Measurements from ENCODE around the gene FOXP1.
"Not testable (repeated sequence)": the region's sequence is repeated elsewhere in the genome, so short reads cannot be mapped to it uniquely, and the experiment has no call there.

The FOXP1 gene

GRCh38 chr3:70981231-70981880 is 602.2 kb downstream of the FOXP1 start:
- DNase-seq = no peak

- DNase-seq = no peak
These were observed 602.8 kb downstream of the FOXP1 start for GRCh38 chr3:70980646-70981170.

- no peak for DNase-seq
These were observed 603.4 kb downstream of the FOXP1 start for GRCh38 chr3:70979983-70980645.

GRCh38 chr3:70977712-70978111 is 605.8 kb downstream of the FOXP1 start:
- no peak for DNase-seq

- not testable (repeated sequence) for DNase-seq
These were observed 607.5 kb downstream of the FOXP1 start for GRCh38 chr3:70975981-70976380.

- DNase-seq = no peak
These were observed 608.8 kb downstream of the FOXP1 start for GRCh38 chr3:70974747-70975146.

DNA sequence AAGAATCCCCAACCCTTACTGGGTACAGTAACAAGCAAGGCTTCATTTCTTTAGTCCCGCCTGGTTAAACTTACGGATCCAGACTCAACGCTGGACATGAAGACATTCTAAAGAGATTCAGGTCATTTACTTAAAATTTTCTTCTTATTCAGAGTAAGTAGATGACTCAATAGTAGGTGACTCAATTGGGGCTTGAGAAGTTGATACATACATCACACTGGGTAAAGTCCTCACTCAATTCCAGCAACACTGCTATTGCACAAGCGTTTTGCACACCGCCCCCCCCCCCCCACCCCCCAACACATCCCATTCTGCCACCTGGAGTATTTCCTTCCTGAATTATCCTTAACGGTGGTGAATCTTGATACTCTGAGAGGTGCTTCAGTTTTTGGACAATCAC is 610.0 kb downstream of the FOXP1 start:
- no peak for DNase-seq

GRCh38 chr3:70972855-70973254 is 610.7 kb downstream of the FOXP1 start:
- no peak for DNase-seq

DNA sequence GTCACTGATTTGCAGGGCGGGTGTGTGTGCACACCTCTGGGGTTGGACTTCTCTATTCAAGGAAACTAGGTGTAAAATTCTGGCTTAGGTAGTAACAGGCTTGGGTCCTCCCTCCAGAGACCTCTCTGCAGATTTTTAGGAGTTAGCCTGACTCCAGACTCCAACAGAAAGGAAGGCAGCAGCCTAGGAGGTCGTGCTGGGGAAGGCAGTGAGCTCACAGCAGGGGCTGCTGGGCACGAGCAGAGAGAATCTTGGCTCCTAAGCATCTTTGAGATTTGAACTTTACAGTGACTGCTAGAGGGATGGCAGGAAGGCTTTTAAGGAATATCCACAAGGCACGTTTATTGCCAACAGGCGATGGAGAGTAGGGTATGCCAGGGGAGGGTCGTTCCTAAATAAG is 612.6 kb downstream of the FOXP1 start:
- no peak for DNase-seq

DNA sequence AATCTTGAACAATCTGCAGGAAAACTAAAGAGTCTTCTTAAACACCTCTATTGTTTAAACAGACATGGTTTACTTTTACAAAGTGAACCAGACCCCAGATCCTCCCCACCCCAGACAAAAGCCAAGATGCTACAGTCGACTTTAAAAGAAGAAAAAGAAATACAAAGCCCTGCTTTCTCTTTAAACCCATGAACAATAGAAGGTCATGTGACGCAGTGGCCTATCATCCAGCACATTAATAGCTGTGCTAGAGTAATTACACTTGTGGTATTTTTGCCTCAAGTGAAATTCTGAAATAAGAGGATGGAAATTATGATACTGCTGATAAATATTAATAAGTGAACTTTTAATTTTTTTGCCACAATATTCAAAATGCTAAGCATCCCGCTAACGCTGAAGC is 613.4 kb downstream of the FOXP1 start:
- DNase-seq = no peak

GRCh38 chr3:70963431-70964275 is 619.9 kb downstream of the FOXP1 start:
- no peak for DNase-seq

DNA sequence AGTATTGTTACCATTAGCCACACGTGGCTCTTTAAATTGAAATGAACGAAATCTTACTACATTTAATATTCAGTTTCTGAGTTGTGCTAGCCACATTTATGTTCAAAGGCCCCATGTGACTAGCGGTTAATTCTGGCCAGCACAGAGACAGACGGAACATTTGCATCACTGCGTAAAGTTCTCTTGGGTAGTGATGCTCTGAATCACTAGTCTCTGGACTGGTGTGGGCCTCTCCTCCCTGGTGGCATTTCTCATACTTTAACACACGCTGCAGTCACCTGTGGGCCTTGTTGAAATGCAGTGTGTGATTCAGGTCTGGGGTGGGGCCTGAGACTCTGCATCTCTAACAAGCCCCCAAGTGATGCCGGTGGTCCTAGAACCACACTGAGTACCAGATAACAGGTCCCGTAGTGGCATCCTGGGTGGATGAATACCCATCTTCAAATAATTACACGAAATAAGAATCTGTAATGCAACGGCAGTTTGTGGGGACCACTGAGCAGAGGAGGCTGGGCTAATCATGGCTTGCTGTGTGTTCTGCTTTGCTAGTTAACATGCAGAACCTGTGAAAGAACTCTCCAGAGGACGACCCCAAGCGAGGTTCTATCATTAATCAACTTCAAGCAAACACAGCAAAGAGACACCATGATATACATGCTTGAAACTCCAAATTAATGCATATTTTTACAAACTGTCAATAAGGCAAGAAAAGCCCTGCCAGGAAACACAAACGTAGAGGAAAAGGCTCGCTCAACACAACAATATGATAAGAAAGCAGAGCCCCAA is 623.8 kb downstream of the FOXP1 start:
- no peak for DNase-seq

DNA sequence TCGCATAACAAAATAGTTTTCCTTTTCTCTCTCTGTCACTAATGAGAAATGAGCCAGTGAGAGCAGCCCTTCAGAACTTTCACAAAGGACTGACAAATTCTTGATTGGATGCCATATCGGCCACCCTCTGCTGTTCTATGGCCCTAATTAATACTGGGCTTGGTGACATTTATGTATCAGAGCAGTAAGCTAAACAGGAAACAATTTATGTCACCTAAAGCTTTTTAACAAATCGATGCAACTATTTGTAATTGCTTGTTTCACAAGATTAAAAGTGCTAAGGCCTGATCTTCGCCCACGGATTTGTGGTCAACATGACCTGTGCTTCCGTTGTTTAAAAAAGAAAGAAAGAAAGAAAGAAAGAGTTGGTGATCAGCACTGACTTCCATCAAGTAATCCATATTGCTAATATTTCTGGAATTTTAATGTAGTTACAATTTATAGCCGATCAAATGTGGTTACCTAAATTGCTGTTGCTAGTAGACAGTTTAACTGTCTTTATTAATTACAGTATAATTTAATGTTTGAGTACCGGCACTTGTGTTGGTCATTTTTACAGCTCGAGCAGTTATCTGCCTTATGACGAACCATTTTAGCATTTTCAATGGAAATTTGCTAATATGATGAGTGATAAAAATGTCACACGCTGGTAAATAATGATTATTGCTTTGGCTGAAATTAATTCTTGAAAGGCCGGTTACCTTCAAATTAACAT is 631.3 kb downstream of the FOXP1 start:
- DNase-seq = no peak

DNA sequence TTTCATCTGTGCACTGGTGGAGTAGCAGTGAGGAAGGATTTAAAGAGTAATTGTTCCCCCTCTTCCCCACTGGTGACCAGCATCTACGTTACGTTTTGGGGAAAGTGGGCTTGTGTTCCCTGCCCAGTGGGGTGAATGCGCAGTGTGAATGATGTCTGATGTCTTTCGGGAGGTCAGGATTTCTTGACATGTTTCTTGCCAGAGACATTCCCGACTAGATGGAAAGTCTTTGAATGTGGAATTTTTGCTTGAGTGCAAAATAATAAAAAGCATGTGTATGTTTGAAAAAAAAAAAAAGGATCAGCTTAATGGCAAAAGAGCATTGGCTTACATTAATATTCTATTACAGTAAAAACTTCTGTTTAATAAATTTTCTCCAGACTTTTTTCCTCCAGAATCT is 632.2 kb downstream of the FOXP1 start:
- DNase-seq = no peak

DNA sequence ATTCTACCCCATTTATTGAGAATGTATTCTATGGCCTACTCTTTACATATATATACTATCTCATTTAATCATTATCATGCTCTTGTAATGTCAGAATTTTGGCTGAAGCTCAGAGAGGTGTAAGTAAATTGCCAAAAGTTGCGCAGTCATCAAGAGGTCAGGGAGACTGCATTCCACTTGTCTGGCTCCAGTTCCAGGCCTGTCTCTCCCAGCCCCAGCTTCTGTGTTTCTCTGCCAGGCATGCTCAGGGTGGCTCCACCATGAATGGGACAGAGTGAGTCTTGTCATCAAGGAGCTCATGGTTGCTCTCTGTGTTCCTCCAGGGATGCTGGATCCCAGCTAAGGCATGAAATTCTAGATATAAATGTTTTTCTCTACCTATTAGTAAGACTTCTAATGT is 635.9 kb downstream of the FOXP1 start:
- no peak for DNase-seq

- no peak for DNase-seq
These were observed 639.6 kb downstream of the FOXP1 start for GRCh38 chr3:70943886-70944285.

GRCh38 chr3:70933105-70933810 is 650.3 kb downstream of the FOXP1 start:
- DNase-seq = no peak

DNA sequence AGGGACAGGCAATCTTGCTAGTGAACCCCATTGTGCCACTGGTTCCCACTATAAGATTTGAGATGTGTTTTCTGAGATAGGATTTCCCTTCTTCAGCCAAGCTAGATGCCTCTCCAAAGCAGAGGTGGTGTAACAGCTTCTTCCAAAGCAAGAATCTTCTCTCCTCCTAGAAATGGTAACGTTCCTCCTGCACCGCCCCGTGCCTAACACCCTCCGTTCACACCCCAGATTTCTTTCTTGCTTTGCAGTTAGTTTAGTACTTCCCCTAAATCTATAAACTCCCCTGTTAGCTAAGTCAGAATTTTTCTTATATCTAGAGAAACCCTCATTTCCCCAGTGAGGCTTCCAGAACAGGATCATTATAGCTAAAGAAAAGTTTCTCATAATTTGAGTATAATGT is 653.5 kb downstream of the FOXP1 start:
- no peak for DNase-seq

GRCh38 chr3:70927239-70927638 is 656.3 kb downstream of the FOXP1 start:
- DNase-seq = no peak

DNA sequence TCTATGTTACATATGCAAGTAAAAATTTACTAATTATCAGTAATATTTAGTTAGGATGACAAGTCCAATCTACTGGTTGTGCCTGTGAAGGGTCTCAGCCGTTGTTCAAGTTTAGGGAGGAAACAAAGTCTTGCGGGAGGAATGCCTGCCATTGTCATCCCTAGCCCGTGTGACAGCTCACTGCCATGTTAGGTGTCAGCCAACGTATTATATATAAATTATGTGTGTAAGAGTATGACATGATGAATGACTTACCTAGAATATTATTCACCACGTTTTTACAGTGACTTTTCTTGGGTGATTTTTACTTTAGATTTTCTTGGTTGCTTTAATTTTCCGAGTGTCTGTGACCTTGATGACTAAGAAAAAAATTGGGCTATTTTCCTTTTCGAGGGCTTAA is 656.7 kb downstream of the FOXP1 start:
- DNase-seq = no peak

- no peak for DNase-seq
These were observed 663.9 kb downstream of the FOXP1 start for GRCh38 chr3:70919661-70920060.

GRCh38 chr3:70919091-70919490 is 664.4 kb downstream of the FOXP1 start:
- no peak for DNase-seq

Measured in stimulated activated CD4-positive, alpha-beta T cell treated with anti-CD3 and anti-CD28 coated beads, Interleukin-2, amount 100 ng/mL, for 24 hours (primary cell).